OCI-LY7 (cell line): Measurements from ENCODE around the gene TRPV6.

Experiments
- CTCF ChIP-seq: fragments of 200-600 bp; sonication (generic); conservative IDR thresholded peaks from 2 replicates; pipeline ENCODE4 v1.5.1; 2014; ENCODE audit warnings: mild to moderate bottlenecking, antibody characterized with exemption, low read length, moderate library complexity, mixed read lengths
- EZH2phosphoT487 ChIP-seq: fragments of 200-600 bp; sonication (generic); IDR thresholded peaks from 2 replicates; pipeline ENCODE4 v1.6.1; 2018; ENCODE audit warnings: low read depth, borderline replicate concordance, mild to moderate bottlenecking, mixed run types, antibody characterized with exemption, low read length, moderate library complexity, mixed read lengths

DNA sequence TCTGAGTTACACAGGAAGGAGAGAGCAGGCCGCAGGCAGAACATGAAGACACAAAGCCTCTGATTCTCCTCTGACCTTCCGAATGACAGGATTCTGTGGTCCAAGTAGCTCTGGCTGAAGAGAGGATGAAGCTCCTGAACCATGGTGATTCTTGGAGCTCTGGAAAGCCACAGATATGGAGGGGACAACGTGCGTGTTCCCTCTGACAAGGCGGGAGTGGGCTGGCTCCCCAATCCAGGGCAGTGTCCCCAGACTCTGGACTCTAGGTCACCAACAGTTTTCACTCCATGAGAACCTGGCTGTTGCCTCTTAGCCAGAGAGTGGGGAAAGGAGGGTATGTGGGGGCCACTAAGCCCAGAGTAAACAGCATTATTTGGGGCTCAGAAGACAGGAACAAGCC, 7.4 kb upstream of the TRPV6 start:
- TF ChIP-seq CTCF (no peak), EZH2phosphoT487 (no peak)
